Ascending aorta (tissue), 2 donors: ENCODE results near the gene MRPS35. TPM values are rescaled to one million over a fixed set of nuclear protein-coding genes. Genes with fewer than 3 reads are reported as not detected.

Experiments used
- DNase-seq, 2 donors: peaks; one replicate each; pipeline ENCODE4 v3.0.0-alpha.2; 2019; ENCODE audit warnings: low spot score in 2 of 2
- H3K27ac ChIP-seq, 2 donors: fragments of 200-600 bp; sonication (generic); one replicate each; pipeline ENCODE4 v1.5.1; 2016 to 2017; ENCODE audit warnings: mild to moderate bottlenecking in 1 of 2
- H3K27me3 ChIP-seq: fragments of 200-600 bp; sonication (generic); one replicate; pipeline ENCODE4 v1.5.1; 2017
- H3K36me3 ChIP-seq, 2 donors: fragments of 200-600 bp; sonication (generic); one replicate each; pipeline ENCODE4 v1.5.1; 2016
- H3K4me1 ChIP-seq, 2 donors: fragments of 200-600 bp; sonication (generic); one replicate each; pipeline ENCODE4 v1.5.1; 2016 to 2017; ENCODE audit warnings: mild to moderate bottlenecking in 1 of 2
- H3K4me3 ChIP-seq, 2 donors: fragments of 200-600 bp; sonication (generic); one replicate each; pipeline ENCODE4 v1.5.1; 2016 to 2017; ENCODE audit warnings: mild to moderate bottlenecking in 1 of 2
- H3K9me3 ChIP-seq, 2 donors: fragments of 200-600 bp; sonication (generic); one replicate each; pipeline ENCODE4 v1.5.1; 2016
- CTCF ChIP-seq, 3 experiments: fragments of 200-600 bp in 2 of 3; fragments of 450-650 bp in 1 of 3; sonication (generic) in 2 of 3; IDR thresholded peaks; one replicate each; pipeline ENCODE4 v1.5.1; 2016 to 2019; ENCODE audit warnings: antibody characterized with exemption in 3 of 3, mild to moderate bottlenecking in 1 of 3, moderate library complexity in 1 of 3
- intact Hi-C: fragments of 100-400 bp; cut with DNase I; formaldehyde crosslinking; loops from one replicate; pipeline ENCODE4 v1.15.1; 2023
- total RNA-seq: library from RNA; depleted of rRNA; stranded (reverse); fragments of >200 nt; gene quantifications from one replicate; pipeline ENCODE4 v1.1.0, GENCODE V29; 2016

The MRPS35 gene
- total RNA-seq, 1 donor from 2014 or later, result 2.7 TPM

DNA sequence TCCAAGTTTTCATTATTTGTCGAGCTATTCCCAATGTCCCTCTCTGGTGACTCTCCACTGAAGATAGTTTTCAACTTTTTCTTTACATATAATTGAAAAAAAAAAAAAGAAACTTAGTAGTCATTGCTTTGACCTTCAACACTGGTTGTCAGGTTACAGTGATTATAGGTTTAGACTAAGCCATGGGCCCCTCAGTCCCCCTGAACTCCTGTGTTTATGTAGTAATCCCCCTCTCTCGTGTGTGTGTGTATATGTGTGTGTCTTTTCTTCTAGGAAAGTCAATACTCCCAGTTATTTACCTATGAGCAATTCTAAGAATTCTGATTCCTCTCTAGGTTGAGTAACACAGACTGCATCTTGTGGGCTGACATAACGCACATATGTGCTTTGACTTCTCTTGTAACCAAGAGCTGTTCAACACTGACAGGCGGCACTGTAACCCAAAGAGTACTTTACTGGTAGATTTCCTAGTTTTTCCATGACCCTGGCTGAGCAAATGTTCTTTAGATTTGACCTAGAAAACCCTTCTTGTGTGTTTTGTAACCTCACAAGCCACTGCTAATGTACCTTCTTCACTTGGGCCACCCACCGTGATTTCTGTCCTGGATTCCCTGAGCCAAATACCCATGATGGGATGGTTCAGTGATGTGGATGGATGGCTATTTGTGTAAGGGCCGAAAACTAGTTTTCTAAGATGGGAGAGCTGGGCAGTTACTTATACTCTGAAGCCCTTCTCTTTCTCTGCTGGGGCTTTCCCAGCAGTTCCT, 84.4 kb downstream of the MRPS35 start:
- intact Hi-C loops, result no loop called here
- Histone ChIP-seq H3K9me3 (no peaks in the 10 kb centered on the region), H3K36me3 (peaks cover 54 to 77% of the 10 kb centered on the region in 2 donors), H3K27ac (peak overlapping the region; percentile 31 to 36), H3K27me3 (no peaks in the 10 kb centered on the region), H3K4me3 (no peak overlapping the region), H3K4me1 (peaks cover 0 to 4% of the 10 kb centered on the region in 2 donors)
- peak in 1 of 2 donors; percentile 35 for DNase-seq
- TF ChIP-seq CTCF (IDR thresholded peaks at IDR 0.05), result no peak

DNA sequence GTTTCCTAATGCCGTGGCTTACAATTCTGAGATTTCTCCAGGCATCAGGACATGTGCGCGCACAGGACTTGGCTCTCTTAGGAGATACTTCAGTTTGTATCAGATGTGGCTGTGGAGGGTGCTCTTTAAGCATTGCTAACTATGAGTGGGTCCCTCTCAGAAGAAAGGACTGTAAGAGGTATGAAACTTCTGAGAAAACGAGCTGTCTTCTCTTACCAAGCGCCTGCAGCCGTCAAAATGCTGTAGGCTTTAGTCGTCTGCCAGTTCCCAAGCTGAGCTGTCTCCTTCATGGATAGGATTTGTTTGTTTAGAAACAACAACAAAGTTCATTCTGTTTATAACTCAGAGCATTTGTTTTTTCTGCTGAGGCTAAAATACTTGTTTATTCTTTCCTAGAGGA, 85.5 kb downstream of the MRPS35 start:
- intact Hi-C loops, result no loop called here
- no peak overlapping the region for H3K4me3 ChIP-seq
- DNase-seq, result peak in 1 of 2 donors; percentile 18
- H3K9me3 ChIP-seq, result no peaks in the 10 kb centered on the region
- H3K4me1 ChIP-seq, result peaks cover 0 to 3% of the 10 kb centered on the region in 2 donors
- H3K27me3 ChIP-seq, result no peaks in the 10 kb centered on the region
- peak overlapping the region; percentile 22 to 36 for H3K27ac ChIP-seq
- no peak for TF ChIP-seq CTCF (IDR thresholded peaks at IDR 0.05)
- H3K36me3 ChIP-seq, result peaks cover 54 to 78% of the 10 kb centered on the region in 2 donors

DNA sequence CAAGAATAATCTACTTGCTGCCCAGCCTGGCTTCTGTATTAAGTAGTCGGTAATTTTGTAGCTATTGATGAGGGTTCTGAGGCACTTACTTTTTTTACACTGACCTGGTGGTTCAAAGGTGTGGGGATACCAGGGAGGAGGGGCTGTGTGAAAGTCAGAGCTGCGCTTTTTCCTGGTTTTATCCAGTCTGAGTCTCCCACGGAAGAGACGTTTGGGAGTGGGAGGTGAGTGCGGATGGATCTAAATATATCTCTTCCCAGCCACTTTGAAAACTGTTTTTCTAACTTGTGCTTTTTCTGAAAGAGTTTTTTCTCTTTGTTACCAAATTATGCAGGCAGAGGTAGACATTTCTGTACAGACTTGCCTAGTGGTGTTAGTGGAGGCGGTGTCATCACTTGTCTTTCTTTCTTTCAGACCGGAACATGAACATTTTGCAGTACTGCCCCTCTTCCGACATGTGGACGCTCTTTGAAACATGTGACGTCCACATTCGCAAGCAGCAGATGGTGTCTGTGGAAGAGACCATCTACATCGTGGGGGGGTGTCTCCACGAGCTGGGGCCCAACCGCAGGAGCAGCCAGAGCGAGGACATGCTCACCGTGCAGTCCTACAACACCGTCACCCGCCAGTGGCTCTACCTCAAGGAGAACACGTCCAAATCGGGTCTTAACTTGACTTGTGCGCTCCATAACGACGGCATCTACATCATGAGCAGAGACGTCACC, 86.8 kb downstream of the MRPS35 start:
- Histone ChIP-seq H3K27me3 (no peaks in the 10 kb centered on the region), H3K9me3 (no peaks in the 10 kb centered on the region), H3K4me3 (no peak overlapping the region), H3K27ac (peak overlapping the region in 1 of 2 donors; percentile 22), H3K36me3 (peaks cover 43 to 68% of the 10 kb centered on the region in 2 donors), H3K4me1 (peaks cover 0 to 3% of the 10 kb centered on the region in 2 donors)
- no peak for TF ChIP-seq CTCF (IDR thresholded peaks at IDR 0.05)
- intact Hi-C loops, result no loop called here
- peak in 1 of 2 donors; percentile 47 for DNase-seq

DNA sequence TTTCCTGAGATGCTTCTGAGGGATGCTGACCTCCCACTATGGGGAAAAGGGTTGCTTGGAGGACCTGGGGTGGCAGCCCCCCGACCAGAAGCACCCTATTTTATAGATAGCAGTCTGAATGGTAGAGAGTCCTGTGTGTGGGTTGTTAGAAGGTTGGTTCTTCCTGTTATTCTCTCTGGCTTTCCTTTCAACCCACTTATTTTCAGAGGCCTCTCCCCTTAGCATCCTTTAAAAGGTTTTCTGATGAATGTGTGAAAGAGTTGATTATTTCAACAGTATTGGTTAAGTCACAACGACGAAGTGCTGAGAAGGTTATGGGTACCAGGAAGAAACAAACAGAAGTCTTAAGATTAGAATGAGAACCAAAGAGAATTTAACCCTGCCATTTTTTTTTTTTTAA, 90.2 kb downstream of the MRPS35 start:
- Histone ChIP-seq H3K27me3 (no peaks in the 10 kb centered on the region), H3K27ac (peak overlapping the region in 1 of 2 donors; percentile 26), H3K9me3 (no peaks in the 10 kb centered on the region), H3K4me3 (no peak overlapping the region), H3K4me1 (peaks cover 0 to 17% of the 10 kb centered on the region in 2 donors), H3K36me3 (peaks cover 35 to 42% of the 10 kb centered on the region in 2 donors)
- DNase-seq, result no peak
- TF ChIP-seq CTCF (IDR thresholded peaks at IDR 0.05), result no peak
- intact Hi-C loops, result no loop called here

DNA sequence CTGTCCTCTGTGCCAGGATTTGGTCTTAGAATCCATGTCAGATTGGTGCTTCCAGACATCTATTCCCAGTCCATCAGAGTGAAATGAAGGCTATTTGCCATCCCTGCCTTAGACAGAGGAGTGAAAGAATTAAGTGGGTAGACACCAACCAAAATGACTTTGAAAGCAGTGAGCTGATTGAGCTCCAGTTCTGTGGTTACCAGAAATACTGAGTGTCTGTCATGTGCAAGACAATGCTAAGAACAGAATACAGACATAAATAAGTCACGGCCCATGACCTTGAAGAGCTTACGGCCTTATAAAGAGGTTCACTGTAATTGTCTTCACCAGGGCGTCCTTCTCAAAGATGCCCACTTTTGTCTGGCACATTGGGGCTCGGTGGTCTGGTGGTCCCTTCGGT, 91.0 kb downstream of the MRPS35 start:
- Histone ChIP-seq H3K4me1 (peaks cover 0 to 26% of the 10 kb centered on the region in 2 donors), H3K4me3 (no peak overlapping the region), H3K36me3 (peaks cover 29 to 36% of the 10 kb centered on the region in 2 donors), H3K9me3 (no peaks in the 10 kb centered on the region), H3K27me3 (no peaks in the 10 kb centered on the region), H3K27ac (peak overlapping the region; percentile 73 to 77)
- intact Hi-C loops, result no loop called here
- no peak for TF ChIP-seq CTCF (IDR thresholded peaks at IDR 0.05)
- peak in 1 of 2 donors; percentile 19 for DNase-seq
